IMR-90 (cell line): ENCODE results near the gene MAPK8IP3. TPM values are rescaled to one million over a fixed set of nuclear protein-coding genes. Genes with fewer than 3 reads are reported as not detected.

Source experiments
- ATAC-seq: fragments of 200-7000 bp; cut with Tn5 transposase; 2 replicates; pipeline ENCODE4 v1.9.1; 2020; ENCODE audit warnings: low read depth, mild to moderate bottlenecking, moderate library complexity
- BruUV-seq: library from RNA; stranded (reverse); fragments of 400-500 nt; replicated peaks from 2 replicates; lab custom pipeline; 2021; lab: Mats Ljungman, UMichigan
- CTCF ChIA-PET: fragments of 300-600 bp; formaldehyde crosslinking; extraction: SDS; loops from one replicate; lab custom pipeline; 2021; ENCODE audit warnings: antibody characterized with exemption; lab: Yijun Ruan, JAX
- POLR2A ChIA-PET: fragments of 300-600 bp; sonication (Branson Sonifier 250); formaldehyde crosslinking; loops from one replicate; lab custom pipeline; 2022; ENCODE audit warnings: antibody characterized with exemption; ENCODE audit not compliant: unreplicated experiment; lab: Charles Lee
- DNase-seq: peaks from one replicate; pipeline ENCODE4 v3.0.0; 2013
- H2AFZ ChIP-seq: replicated peaks from 2 replicates; pipeline ENCODE3; 2013; ENCODE audit warnings: low read length, mild to moderate bottlenecking; ENCODE audit not compliant: poor library complexity
- H2AK5ac ChIP-seq: 2 replicates; pipeline ENCODE4 v1.6.1; 2013; ENCODE audit warnings: low read depth, low read length, inconsistent platforms
- H2AK9ac ChIP-seq: replicated peaks from 2 replicates; pipeline ENCODE3; 2013; ENCODE audit warnings: mild to moderate bottlenecking, low read depth, low read length, moderate library complexity; ENCODE audit not compliant: poor library complexity
- H2BK120ac ChIP-seq: 2 replicates; pipeline ENCODE4 v1.6.1; 2013; ENCODE audit warnings: low read depth, low read length, inconsistent platforms
- H2BK15ac ChIP-seq: 3 replicates; pipeline ENCODE4 v1.6.1; 2013; ENCODE audit warnings: low read depth, low read length, inconsistent platforms
- H2BK20ac ChIP-seq: 2 replicates; pipeline ENCODE4 v1.6.1; 2013; ENCODE audit warnings: low read depth, mild to moderate bottlenecking, inconsistent platforms, low read length, moderate library complexity
- H2BK5ac ChIP-seq: 2 replicates; pipeline ENCODE4 v1.6.1; 2013; ENCODE audit warnings: mild to moderate bottlenecking, low read depth, low read length, inconsistent platforms; ENCODE audit not compliant: poor library complexity, severe bottlenecking
- H3K14ac ChIP-seq: replicated peaks from 2 replicates; pipeline ENCODE4 v1.6.1; 2013; ENCODE audit warnings: low read depth, low read length, inconsistent platforms
- H3K18ac ChIP-seq: 2 replicates; pipeline ENCODE4 v1.6.1; 2013; ENCODE audit warnings: low read depth, low read length, control low read depth
- H3K23ac ChIP-seq: 2 replicates; pipeline ENCODE4 v1.6.1; 2013; ENCODE audit warnings: low read depth, low read length, inconsistent platforms
- H3K27ac ChIP-seq: 2 replicates; pipeline ENCODE4 v1.5.1; 2013; ENCODE audit warnings: mild to moderate bottlenecking, control low read depth, low read length; ENCODE audit not compliant: insufficient read depth
- H3K27me3 ChIP-seq: 2 replicates; pipeline ENCODE4 v1.6.1; 2013; ENCODE audit warnings: low read length; ENCODE audit not compliant: control insufficient read depth, insufficient read depth
- H3K36me3 ChIP-seq: 2 replicates; pipeline ENCODE4 v1.6.1; 2013; ENCODE audit warnings: low read length, mixed read lengths; ENCODE audit not compliant: control insufficient read depth, insufficient read depth
- H3K4ac ChIP-seq: 2 replicates; pipeline ENCODE4 v1.6.1; 2013; ENCODE audit warnings: low read depth, low read length, inconsistent platforms
- H3K4me1 ChIP-seq: 2 replicates; pipeline ENCODE4 v1.6.1; 2013; ENCODE audit warnings: low read length, mixed read lengths; ENCODE audit not compliant: control insufficient read depth, insufficient read depth
- H3K4me2 ChIP-seq: 2 replicates; pipeline ENCODE4 v1.6.1; 2013; ENCODE audit warnings: low read depth, mild to moderate bottlenecking, control low read depth, low read length, moderate library complexity
- H3K4me3 ChIP-seq: 2 replicates; pipeline ENCODE4 v1.5.1; 2013; ENCODE audit warnings: low read depth, mild to moderate bottlenecking, control low read depth, low read length, moderate library complexity; ENCODE audit not compliant: insufficient read depth
- H3K56ac ChIP-seq: 2 replicates; pipeline ENCODE4 v1.6.1; 2013; ENCODE audit warnings: low read length, inconsistent platforms; ENCODE audit not compliant: insufficient read depth; ENCODE audit errors: extremely low read depth
- H3K79me1 ChIP-seq, 2 experiments: 2 replicates each; pipeline ENCODE4 v1.6.1; 2013; ENCODE audit warnings: low read length in 2 of 2, inconsistent platforms in 1 of 2, low read depth in 1 of 2
- H3K9ac ChIP-seq: 2 replicates; pipeline ENCODE4 v1.6.1; 2013; ENCODE audit warnings: low read depth, low read length, control low read depth
- H3K9me1 ChIP-seq: 2 replicates; pipeline ENCODE4 v1.6.1; 2013; ENCODE audit warnings: low read length, inconsistent platforms; ENCODE audit not compliant: insufficient read depth
- H3K9me3 ChIP-seq: 2 replicates; pipeline ENCODE4 v1.6.1; 2013; ENCODE audit warnings: low read length; ENCODE audit not compliant: control insufficient read depth, insufficient read depth
- H4K20me1 ChIP-seq: 2 replicates; pipeline ENCODE4 v1.6.1; 2013; ENCODE audit warnings: low read length, inconsistent platforms; ENCODE audit not compliant: insufficient read depth
- H4K5ac ChIP-seq: 2 replicates; pipeline ENCODE4 v1.6.1; 2013; ENCODE audit warnings: mild to moderate bottlenecking, low read depth, low read length, control low read depth
- H4K8ac ChIP-seq, 2 experiments: 2 replicates each; pipeline ENCODE4 v1.6.1; 2013; ENCODE audit warnings: low read depth in 2 of 2, low read length in 2 of 2, control low read depth in 1 of 2, inconsistent platforms in 1 of 2
- H4K91ac ChIP-seq: 2 replicates; pipeline ENCODE4 v1.6.1; 2013; ENCODE audit warnings: low read depth, low read length, inconsistent platforms; ENCODE audit not compliant: insufficient read depth
- BHLHE40 ChIP-seq: fragments of 150-350 bp; IDR thresholded peaks from 2 replicates; pipeline ENCODE4 v1.6.1; 2016; ENCODE audit warnings: mild to moderate bottlenecking, low read depth, low read length
- CEBPB ChIP-seq: IDR thresholded peaks from 2 replicates; pipeline ENCODE4 v1.6.1; 2012; ENCODE audit warnings: low read depth, low read length, improper control_type of control experiment
- CHD1 ChIP-seq: IDR thresholded peaks from 2 replicates; pipeline ENCODE4 v1.6.1; 2012; ENCODE audit warnings: low read depth, low read length, improper control_type of control experiment
- FOS ChIP-seq: fragments of 150-350 bp; IDR thresholded peaks from 2 replicates; pipeline ENCODE4 v1.6.1; 2016; ENCODE audit warnings: low read depth, low read length
- MAFK ChIP-seq: IDR thresholded peaks from 2 replicates; pipeline ENCODE4 v1.6.1; 2012; ENCODE audit warnings: low read depth, low read length, improper control_type of control experiment
- MAZ ChIP-seq: IDR thresholded peaks from 2 replicates; pipeline ENCODE4 v1.6.1; 2012; ENCODE audit warnings: low read depth, mild to moderate bottlenecking, low read length, improper control_type of control experiment, moderate library complexity, borderline replicate concordance
- MXI1 ChIP-seq: IDR thresholded peaks from 2 replicates; pipeline ENCODE4 v1.6.1; 2012; ENCODE audit warnings: low read depth, mild to moderate bottlenecking, low read length, moderate library complexity, borderline replicate concordance
- NFE2L2 ChIP-seq: fragments of 150-350 bp; IDR thresholded peaks from 2 replicates; pipeline ENCODE4 v1.6.1; 2016; ENCODE audit warnings: low read depth, mild to moderate bottlenecking, low read length
- POLR2A ChIP-seq: IDR thresholded peaks from 2 replicates; pipeline ENCODE4 v1.6.1; 2012; ENCODE audit warnings: mild to moderate bottlenecking, low read depth, low read length
- RAD21 ChIP-seq: IDR thresholded peaks from 2 replicates; pipeline ENCODE4 v1.6.1; 2012; ENCODE audit warnings: low read length, improper control_type of control experiment
- RCOR1 ChIP-seq: IDR thresholded peaks from 2 replicates; pipeline ENCODE4 v1.6.1; 2012; ENCODE audit warnings: mild to moderate bottlenecking, low read length, improper control_type of control experiment; ENCODE audit not compliant: insufficient replicate concordance
- RFX5 ChIP-seq: IDR thresholded peaks from 2 replicates; pipeline ENCODE4 v1.8.0; 2012; ENCODE audit warnings: low read depth, mild to moderate bottlenecking, low read length, moderate library complexity
- SMC3 ChIP-seq: fragments of 150-350 bp; IDR thresholded peaks from 2 replicates; pipeline ENCODE4 v1.6.1; 2016; ENCODE audit warnings: low read depth, mild to moderate bottlenecking, antibody characterized with exemption, low read length, moderate library complexity
- WGBS, 2 experiments: methylation state at CpG; one replicate each; pipeline versions ENCODE4 v1.1.5 to v1.1.7; 2013; ENCODE audit warnings: missing lambda C conversion rate in 2 of 2; ENCODE audit not compliant: insufficient read length in 1 of 2; ENCODE audit errors: extremely low coverage in 2 of 2; 5-methylcytosine and 5-hydroxymethylcytosine counted together
- dilution Hi-C: fragments of 300-500 bp; cut with HindIII; formaldehyde crosslinking; loops from one replicate; pipeline ENCODE4 v1.14.3; 2018; ENCODE audit warnings: low sequenced_read_pairs; ENCODE audit not compliant: unreplicated experiment
- in situ Hi-C: fragments of 300-500 bp; cut with MboI; formaldehyde crosslinking; loops from 3 replicates; pipeline ENCODE4 v1.14.3; 2019; ENCODE audit warnings: low sequenced_read_pairs, inconsistent platforms, mixed read lengths
- intact Hi-C: fragments of 100-400 bp; cut with micrococcal nuclease; formaldehyde crosslinking; loops from 2 replicates; pipeline ENCODE4 v1.10.0; 2022
- polyA plus RNA-seq, 3 experiments: library from polyadenylated mRNA; depleted of rRNA; stranded (reverse); fragments of >200 nt; gene quantifications; 2 replicates each; pipeline ENCODE4 v1.2.3, GENCODE V29; 2012; ENCODE audit warnings: low replicate concordance in 1 of 3
- total RNA-seq: library from RNA; depleted of rRNA; stranded (reverse); fragments of >200 nt; gene quantifications from 2 replicates; pipeline ENCODE4 v1.2.3, GENCODE V29; 2012
- TF ChIP-seq, protein P1 (sequence below): conservative IDR thresholded peaks from 2 replicates; pipeline ENCODE4 v1.5.1; 2012; ENCODE audit warnings: mild to moderate bottlenecking, low read depth, low read length, improper control_type of control experiment
- TF ChIP-seq, protein P2 (sequence below): fragments of 150-350 bp; IDR thresholded peaks from 2 replicates; pipeline ENCODE4 v1.6.1; 2017; ENCODE audit warnings: mild to moderate bottlenecking, antibody characterized with exemption, low read length, low read depth
- TF ChIP-seq, protein P3 (sequence below): fragments of 150-350 bp; IDR thresholded peaks from 2 replicates; pipeline ENCODE4 v1.6.1; 2016; ENCODE audit warnings: low read depth, mild to moderate bottlenecking, low read length, moderate library complexity, borderline replicate concordance

Gene MAPK8IP3
- total and polyA plus RNA-seq, 2 of the 4 experiments (the other 2 are of a cell fraction) = 17.0 to 69.1 TPM

DNA sequence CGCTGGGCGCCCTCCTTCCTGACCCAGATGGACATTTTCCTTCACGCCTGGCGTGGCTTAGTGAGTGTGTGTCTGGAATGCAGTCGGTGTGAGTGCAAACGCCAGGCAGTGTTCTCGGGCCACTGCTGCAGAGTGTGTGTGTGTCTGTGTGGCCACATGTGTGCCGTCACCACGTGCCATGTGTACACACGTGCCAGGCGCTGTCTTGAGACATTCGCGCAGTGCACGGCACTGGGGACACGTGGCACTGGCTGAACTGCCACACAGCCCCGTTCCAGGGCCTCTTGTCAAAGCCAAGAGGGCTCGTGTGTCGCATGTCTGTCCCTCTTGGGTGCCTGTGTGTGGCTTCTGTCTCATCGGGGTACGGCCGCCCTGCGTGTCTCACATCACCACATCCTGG is 28.8 kb downstream of the MAPK8IP3 start:
- Histone ChIP-seq H3K4me2 (no peak overlapping the region), H3K27me3 (no peaks in the 10 kb centered on the region), H3K27ac (no peak overlapping the region), H3K18ac (no peak overlapping the region), H3K4me3 (no peak overlapping the region), H2BK20ac (no peak overlapping the region), H3K14ac (no peak overlapping the region), H2AK9ac (no peak overlapping the region), H4K8ac (no peak overlapping the region), H3K4me1 (no peaks in the 10 kb centered on the region), H3K56ac (no peak overlapping the region), H4K5ac (no peak overlapping the region), H2AFZ (peak overlapping the region; percentile 64), H4K91ac (no peak overlapping the region), H3K9me1 (peaks cover 2% of the 10 kb centered on the region; the same call in 1 of the 2 replicates), H3K4ac (no peak overlapping the region), H4K20me1 (peaks cover 36% of the 10 kb centered on the region), H3K23ac (no peak overlapping the region), H3K9ac (no peak overlapping the region), H2BK120ac (no peak overlapping the region), H3K79me1 (peaks cover 26 to 53% of the 10 kb centered on the region in 2 experiments), H2AK5ac (no peak overlapping the region), H2BK5ac (no peak overlapping the region), H3K9me3 (no peaks in the 10 kb centered on the region), H2BK15ac (no peak overlapping the region), H3K36me3 (peaks cover 43% of the 10 kb centered on the region)
- intact Hi-C loops = no loop called here
- DNase-seq = no peak
- ChIA-PET POLR2A (no interaction called here), CTCF (no interaction called here)
- no TSS peak for BruUV-seq
- 98% methylated on average over 14 of the region's 22 CpGs; no CpG with 5 or more reads in 1 of the 2 experiments for WGBS, 2 experiments
- TF ChIP-seq NFE2L2 = no peak
- TF ChIP-seq, protein P1, sequence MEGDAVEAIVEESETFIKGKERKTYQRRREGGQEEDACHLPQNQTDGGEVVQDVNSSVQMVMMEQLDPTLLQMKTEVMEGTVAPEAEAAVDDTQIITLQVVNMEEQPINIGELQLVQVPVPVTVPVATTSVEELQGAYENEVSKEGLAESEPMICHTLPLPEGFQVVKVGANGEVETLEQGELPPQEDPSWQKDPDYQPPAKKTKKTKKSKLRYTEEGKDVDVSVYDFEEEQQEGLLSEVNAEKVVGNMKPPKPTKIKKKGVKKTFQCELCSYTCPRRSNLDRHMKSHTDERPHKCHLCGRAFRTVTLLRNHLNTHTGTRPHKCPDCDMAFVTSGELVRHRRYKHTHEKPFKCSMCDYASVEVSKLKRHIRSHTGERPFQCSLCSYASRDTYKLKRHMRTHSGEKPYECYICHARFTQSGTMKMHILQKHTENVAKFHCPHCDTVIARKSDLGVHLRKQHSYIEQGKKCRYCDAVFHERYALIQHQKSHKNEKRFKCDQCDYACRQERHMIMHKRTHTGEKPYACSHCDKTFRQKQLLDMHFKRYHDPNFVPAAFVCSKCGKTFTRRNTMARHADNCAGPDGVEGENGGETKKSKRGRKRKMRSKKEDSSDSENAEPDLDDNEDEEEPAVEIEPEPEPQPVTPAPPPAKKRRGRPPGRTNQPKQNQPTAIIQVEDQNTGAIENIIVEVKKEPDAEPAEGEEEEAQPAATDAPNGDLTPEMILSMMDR = no peak
- TF ChIP-seq, protein P2, sequence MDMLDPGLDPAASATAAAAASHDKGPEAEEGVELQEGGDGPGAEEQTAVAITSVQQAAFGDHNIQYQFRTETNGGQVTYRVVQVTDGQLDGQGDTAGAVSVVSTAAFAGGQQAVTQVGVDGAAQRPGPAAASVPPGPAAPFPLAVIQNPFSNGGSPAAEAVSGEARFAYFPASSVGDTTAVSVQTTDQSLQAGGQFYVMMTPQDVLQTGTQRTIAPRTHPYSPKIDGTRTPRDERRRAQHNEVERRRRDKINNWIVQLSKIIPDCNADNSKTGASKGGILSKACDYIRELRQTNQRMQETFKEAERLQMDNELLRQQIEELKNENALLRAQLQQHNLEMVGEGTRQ = no peak
- no peak for TF ChIP-seq POLR2A
- no peak for TF ChIP-seq MXI1
- TF ChIP-seq RAD21 = no peak
- TF ChIP-seq CEBPB = no peak
- TF ChIP-seq BHLHE40 = no peak
- no peak for TF ChIP-seq MAFK
- TF ChIP-seq, protein P3, sequence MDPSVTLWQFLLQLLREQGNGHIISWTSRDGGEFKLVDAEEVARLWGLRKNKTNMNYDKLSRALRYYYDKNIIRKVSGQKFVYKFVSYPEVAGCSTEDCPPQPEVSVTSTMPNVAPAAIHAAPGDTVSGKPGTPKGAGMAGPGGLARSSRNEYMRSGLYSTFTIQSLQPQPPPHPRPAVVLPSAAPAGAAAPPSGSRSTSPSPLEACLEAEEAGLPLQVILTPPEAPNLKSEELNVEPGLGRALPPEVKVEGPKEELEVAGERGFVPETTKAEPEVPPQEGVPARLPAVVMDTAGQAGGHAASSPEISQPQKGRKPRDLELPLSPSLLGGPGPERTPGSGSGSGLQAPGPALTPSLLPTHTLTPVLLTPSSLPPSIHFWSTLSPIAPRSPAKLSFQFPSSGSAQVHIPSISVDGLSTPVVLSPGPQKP = no peak
- no peak for TF ChIP-seq SMC3
- TF ChIP-seq CHD1 = no peak
- TF ChIP-seq RFX5 = no peak
- TF ChIP-seq RCOR1 = no peak
- TF ChIP-seq MAZ = no peak
- no peak for TF ChIP-seq FOS
- in situ Hi-C loops = no loop called here
- ATAC-seq = no peak
- dilution Hi-C loops = no loop called here
